Natural killer cell (primary cell): ENCODE results near the gene ARMH4. TPM values are rescaled to one million over a fixed set of nuclear protein-coding genes. Genes with fewer than 3 reads are reported as not detected.

Source experiments
- ATAC-seq, 3 donors: fragments of 150-1000 bp in 2 of 3; fragments of 200-7000 bp in 1 of 3; cut with Tn5 transposase; 1 replicate in 1 of 3; 2 replicates in 2 of 3; pipeline ENCODE4 v1.10.0; 2021; ENCODE audit warnings: mild to moderate bottlenecking in 2 of 3, moderate library complexity in 2 of 3
- DNase-seq, 2 donors: peaks; one replicate each; pipeline versions ENCODE4 v3.0.0 to v3.0.0-alpha.2; 2013 to 2021; ENCODE audit warnings: mixed read lengths in 1 of 2
- H3K27ac ChIP-seq: one replicate; pipeline ENCODE4 v1.5.1; 2013; ENCODE audit warnings: mild to moderate bottlenecking, low read length
- H3K27me3 ChIP-seq: one replicate; pipeline ENCODE4 v1.6.1; 2013; ENCODE audit warnings: low read length; ENCODE audit not compliant: control insufficient read depth, insufficient read depth
- H3K36me3 ChIP-seq: one replicate; pipeline ENCODE4 v1.6.1; 2013; ENCODE audit warnings: low read length; ENCODE audit not compliant: control insufficient read depth, insufficient read depth
- H3K4me1 ChIP-seq: one replicate; pipeline ENCODE4 v1.6.1; 2013; ENCODE audit warnings: low read length; ENCODE audit not compliant: control insufficient read depth, insufficient read depth
- H3K4me3 ChIP-seq: one replicate; pipeline ENCODE4 v1.5.1; 2013; ENCODE audit warnings: low read length
- H3K9me3 ChIP-seq: one replicate; pipeline ENCODE4 v1.6.1; 2013; ENCODE audit warnings: low read length; ENCODE audit not compliant: control insufficient read depth, insufficient read depth
- H3K27ac Mint-ChIP-seq, 2 donors: one replicate each; pipeline ENCODE4 v1.8.0; 2022; ENCODE audit warnings: mild to moderate bottlenecking in 2 of 2, mixed read lengths in 2 of 2, moderate library complexity in 1 of 2
- H3K27me3 Mint-ChIP-seq, 2 donors: one replicate each; pipeline ENCODE4 v1.8.0; 2022; ENCODE audit warnings: low read depth in 2 of 2, mixed read lengths in 2 of 2
- H3K36me3 Mint-ChIP-seq: one replicate; pipeline ENCODE4 v1.8.0; 2022; ENCODE audit warnings: mixed read lengths
- H3K4me1 Mint-ChIP-seq, 2 donors: one replicate each; pipeline ENCODE4 v1.8.0; 2022; ENCODE audit warnings: mixed read lengths in 2 of 2
- H3K4me3 Mint-ChIP-seq: one replicate; pipeline ENCODE4 v1.8.0; 2022; ENCODE audit warnings: mild to moderate bottlenecking, moderate library complexity, mixed read lengths
- H3K9me3 Mint-ChIP-seq, 2 donors: one replicate each; pipeline ENCODE4 v1.8.0; 2022; ENCODE audit warnings: mixed read lengths in 2 of 2
- WGBS: methylation state at CpG from one replicate; pipeline ENCODE4 v1.1.7; 2013; ENCODE audit warnings: missing lambda C conversion rate; ENCODE audit not compliant: insufficient coverage; 5-methylcytosine and 5-hydroxymethylcytosine counted together
- intact Hi-C: fragments of 100-400 bp; cut with micrococcal nuclease; formaldehyde crosslinking; loops from one replicate; pipeline ENCODE4 v1.14.2; 2022
- total RNA-seq, 4 donors: library from RNA; stranded (reverse); fragments of 120-200 nt in 1 of 4; gene quantifications; one replicate each; pipeline versions ENCODE4 v1.2.3 to v1.2.4, GENCODE V29; 2013 to 2022
- TF ChIP-seq, protein P1 (sequence below): fragments of 200-600 bp; IDR thresholded peaks from one replicate; pipeline ENCODE4 v1.8.0; 2022; ENCODE audit warnings: antibody characterized with exemption

The ARMH4 gene
- total RNA-seq, 3 donors from 2014 or later (not counting 1 experiment from before 2014, with no cell fraction given), result 0.32 TPM; not detected in 2

DNA sequence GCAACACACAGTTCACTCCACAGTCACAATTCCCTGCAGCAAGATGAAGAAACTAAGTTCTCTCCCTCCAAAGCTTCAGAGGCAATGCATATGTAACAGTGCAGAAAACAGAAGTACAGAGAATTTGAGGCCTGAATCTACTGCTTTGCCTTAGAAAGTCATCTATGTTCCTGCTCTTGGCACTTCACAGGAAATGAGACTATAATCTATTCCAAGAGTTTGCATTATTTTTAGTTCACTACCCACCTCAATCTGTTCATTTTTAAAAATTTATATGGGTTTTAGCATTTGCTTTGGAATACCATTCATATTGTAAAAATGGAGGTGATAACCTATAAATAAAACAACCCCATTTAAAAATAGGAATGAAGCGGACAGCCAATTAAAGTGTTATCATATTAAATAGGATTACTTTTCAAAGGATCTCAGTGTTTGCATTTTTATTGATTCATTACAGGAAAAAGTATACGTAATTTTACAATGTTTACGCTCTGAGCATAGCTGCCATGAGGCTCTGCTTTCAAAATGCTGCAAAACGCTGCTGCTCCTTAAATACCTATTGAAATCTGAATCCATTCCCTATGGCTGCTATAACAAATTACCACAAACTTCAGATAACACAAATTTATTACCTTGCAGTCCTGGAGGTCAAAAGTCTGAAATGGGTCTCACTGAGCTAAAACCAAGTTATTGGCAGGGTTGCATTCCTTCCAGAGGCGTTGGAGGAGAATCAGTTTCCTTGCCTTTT is 60.0 kb downstream of the ARMH4 start:
- no peaks in the 10 kb centered on the region for H3K36me3 Mint-ChIP-seq
- no peaks in the 10 kb centered on the region for H3K36me3 ChIP-seq
- no peak overlapping the region for H3K27ac Mint-ChIP-seq
- H3K4me3 Mint-ChIP-seq, result no peak overlapping the region
- no peaks in the 10 kb centered on the region for H3K9me3 Mint-ChIP-seq
- H3K27me3 ChIP-seq, result no peaks in the 10 kb centered on the region
- peaks cover 5 to 9% of the 10 kb centered on the region in 2 donors for H3K27me3 Mint-ChIP-seq
- no peak for ATAC-seq
- no peak for DNase-seq
- no peak overlapping the region for H3K27ac ChIP-seq
- H3K4me3 ChIP-seq, result no peak overlapping the region
- H3K4me1 Mint-ChIP-seq, result no peaks in the 10 kb centered on the region
- TF ChIP-seq, protein P1, sequence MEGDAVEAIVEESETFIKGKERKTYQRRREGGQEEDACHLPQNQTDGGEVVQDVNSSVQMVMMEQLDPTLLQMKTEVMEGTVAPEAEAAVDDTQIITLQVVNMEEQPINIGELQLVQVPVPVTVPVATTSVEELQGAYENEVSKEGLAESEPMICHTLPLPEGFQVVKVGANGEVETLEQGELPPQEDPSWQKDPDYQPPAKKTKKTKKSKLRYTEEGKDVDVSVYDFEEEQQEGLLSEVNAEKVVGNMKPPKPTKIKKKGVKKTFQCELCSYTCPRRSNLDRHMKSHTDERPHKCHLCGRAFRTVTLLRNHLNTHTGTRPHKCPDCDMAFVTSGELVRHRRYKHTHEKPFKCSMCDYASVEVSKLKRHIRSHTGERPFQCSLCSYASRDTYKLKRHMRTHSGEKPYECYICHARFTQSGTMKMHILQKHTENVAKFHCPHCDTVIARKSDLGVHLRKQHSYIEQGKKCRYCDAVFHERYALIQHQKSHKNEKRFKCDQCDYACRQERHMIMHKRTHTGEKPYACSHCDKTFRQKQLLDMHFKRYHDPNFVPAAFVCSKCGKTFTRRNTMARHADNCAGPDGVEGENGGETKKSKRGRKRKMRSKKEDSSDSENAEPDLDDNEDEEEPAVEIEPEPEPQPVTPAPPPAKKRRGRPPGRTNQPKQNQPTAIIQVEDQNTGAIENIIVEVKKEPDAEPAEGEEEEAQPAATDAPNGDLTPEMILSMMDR, result no peak
- no peaks in the 10 kb centered on the region for H3K9me3 ChIP-seq
- 90% methylated on average over 4 of the region's 5 CpGs for WGBS
- H3K4me1 ChIP-seq, result no peaks in the 10 kb centered on the region
- intact Hi-C loops, result no loop called here

DNA sequence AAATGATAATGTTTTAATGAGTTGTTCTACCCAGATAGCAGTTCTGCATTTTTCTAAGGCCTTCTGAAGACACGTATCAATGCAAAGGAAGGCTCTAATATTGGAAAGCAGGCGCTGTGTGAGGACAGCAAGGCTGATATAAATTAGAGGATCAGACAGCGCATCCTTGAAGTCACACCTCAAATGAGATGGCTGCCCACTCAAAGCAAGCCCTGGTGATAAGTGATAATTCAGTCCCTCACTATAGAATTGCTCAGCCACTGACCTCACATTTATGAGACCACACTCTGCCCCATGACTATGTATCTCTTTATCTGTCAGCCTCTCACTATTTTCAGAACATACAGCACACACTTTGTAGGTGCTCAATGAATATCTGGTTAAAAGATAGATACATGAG is 62.4 kb downstream of the ARMH4 start:
- H3K27me3 ChIP-seq, result no peaks in the 10 kb centered on the region
- Mint-ChIP-seq H3K9me3 (no peaks in the 10 kb centered on the region), H3K4me1 (no peaks in the 10 kb centered on the region), H3K4me3 (no peak overlapping the region), H3K27ac (no peak overlapping the region), H3K36me3 (no peaks in the 10 kb centered on the region), H3K27me3 (peaks cover 9 to 33% of the 10 kb centered on the region in 2 donors)
- 98% methylated on average over 3 of the region's 3 CpGs for WGBS
- ATAC-seq, result no peak
- TF ChIP-seq, protein P1, result no peak
- no peak overlapping the region for H3K4me3 ChIP-seq
- no peak overlapping the region for H3K27ac ChIP-seq
- H3K9me3 ChIP-seq, result no peaks in the 10 kb centered on the region
- no peaks in the 10 kb centered on the region for H3K4me1 ChIP-seq
- intact Hi-C loops, result no loop called here
- no peaks in the 10 kb centered on the region for H3K36me3 ChIP-seq
- DNase-seq, result no peak

DNA sequence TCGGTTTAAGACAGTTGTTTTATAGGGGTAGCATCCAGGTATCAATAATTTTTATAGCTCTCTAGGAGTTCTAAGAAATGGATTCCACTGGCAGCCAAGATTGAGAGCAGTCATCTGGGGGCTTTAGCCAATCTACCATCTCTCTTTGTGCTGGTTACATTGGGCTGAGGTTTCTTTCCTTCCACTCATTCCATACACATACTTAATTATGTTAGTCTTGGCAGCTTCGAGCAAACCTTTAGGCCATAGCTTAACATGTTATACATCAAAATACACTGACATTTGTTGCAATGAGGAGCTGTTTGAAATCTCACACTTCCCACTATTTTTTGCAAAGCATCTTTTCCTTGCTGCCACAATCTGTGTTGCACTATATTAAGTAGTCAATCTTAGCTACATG is 63.1 kb downstream of the ARMH4 start:
- ATAC-seq (no peak), DNase-seq (no peak)
- H3K4me1 Mint-ChIP-seq, result no peaks in the 10 kb centered on the region
- Histone ChIP-seq H3K27ac (no peak overlapping the region), H3K4me3 (no peak overlapping the region), H3K27me3 (no peaks in the 10 kb centered on the region), H3K9me3 (no peaks in the 10 kb centered on the region), H3K4me1 (no peaks in the 10 kb centered on the region), H3K36me3 (no peaks in the 10 kb centered on the region)
- H3K36me3 Mint-ChIP-seq, result no peaks in the 10 kb centered on the region
- H3K27me3 Mint-ChIP-seq, result peaks cover 12 to 39% of the 10 kb centered on the region in 2 donors
- 100% methylated on average over 1 of the region's 2 CpGs for WGBS
- no peak overlapping the region for H3K27ac Mint-ChIP-seq
- TF ChIP-seq, protein P1, result no peak
- no peak overlapping the region for H3K4me3 Mint-ChIP-seq
- intact Hi-C loops, result no loop called here
- H3K9me3 Mint-ChIP-seq, result no peaks in the 10 kb centered on the region

DNA sequence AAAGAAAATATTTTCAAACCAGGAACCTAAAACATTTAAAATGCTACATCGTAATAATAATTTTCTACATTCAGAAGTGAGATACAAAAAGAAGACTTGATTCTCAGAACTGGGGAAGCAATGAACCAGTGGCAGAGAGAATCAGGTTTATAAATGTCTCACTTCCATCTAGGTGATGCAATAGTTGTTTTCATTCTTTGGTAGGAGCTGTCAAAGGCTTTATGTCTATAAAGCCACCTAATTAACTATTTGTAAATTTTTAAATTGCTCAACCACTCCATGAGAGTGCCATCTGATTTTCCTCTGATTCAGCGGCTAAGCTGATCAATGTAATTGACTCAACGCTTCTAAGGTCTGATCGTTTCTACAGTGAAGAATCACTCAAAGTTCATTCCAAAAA is 66.1 kb downstream of the ARMH4 start:
- Histone ChIP-seq H3K4me1 (no peaks in the 10 kb centered on the region), H3K27ac (no peak overlapping the region), H3K36me3 (no peaks in the 10 kb centered on the region), H3K9me3 (no peaks in the 10 kb centered on the region), H3K27me3 (no peaks in the 10 kb centered on the region), H3K4me3 (no peak overlapping the region)
- H3K27ac Mint-ChIP-seq, result no peak overlapping the region
- no peak for ATAC-seq
- no peaks in the 10 kb centered on the region for H3K4me1 Mint-ChIP-seq
- peaks cover 14 to 39% of the 10 kb centered on the region in 2 donors for H3K27me3 Mint-ChIP-seq
- H3K36me3 Mint-ChIP-seq, result no peaks in the 10 kb centered on the region
- intact Hi-C loops, result no loop called here
- no peaks in the 10 kb centered on the region for H3K9me3 Mint-ChIP-seq
- WGBS, result 88% methylated on average over 3 of the region's 4 CpGs
- DNase-seq, result no peak
- H3K4me3 Mint-ChIP-seq, result no peak overlapping the region
- TF ChIP-seq, protein P1, result no peak
